ENCODE measurements around the gene HNF1B.
A peak's percentile ranks its signal among the peaks of the same experiment; 100 is the strongest.

Gene HNF1B

DNA sequence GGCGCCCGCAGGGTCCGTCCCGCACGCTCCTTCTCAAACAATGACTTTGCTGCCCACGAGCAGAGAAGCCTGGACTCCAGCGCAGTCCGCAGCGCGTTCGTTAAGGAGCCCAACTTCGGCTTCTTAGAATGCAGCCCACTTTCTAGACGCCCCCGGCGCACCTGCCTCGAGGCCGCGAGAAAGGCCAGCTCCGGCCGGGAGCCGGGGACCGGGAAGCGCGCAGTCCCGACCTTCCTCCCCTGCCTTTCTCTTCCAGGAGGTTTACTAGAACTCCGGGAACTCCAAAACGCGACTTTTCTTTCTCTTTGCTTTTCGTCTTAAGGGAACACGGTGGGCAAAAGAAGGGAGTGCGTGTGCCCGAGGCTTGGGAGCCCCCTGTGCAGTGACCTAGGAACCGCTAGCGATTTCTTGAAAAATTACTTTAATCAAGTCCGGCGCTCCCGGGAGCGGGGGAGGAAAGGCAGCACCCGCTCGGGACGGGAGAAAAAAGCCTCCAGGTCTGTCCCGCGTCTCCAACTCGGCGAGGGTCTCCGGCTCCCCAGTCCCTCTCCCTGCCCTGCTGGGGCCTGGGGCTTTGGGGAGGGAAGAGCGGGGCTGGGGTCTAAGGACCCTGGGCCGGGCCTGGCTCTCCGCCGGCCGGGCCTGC lies 2.6 kb downstream of the HNF1B start:
- peak overlapping the region; percentile 43 for H3K4me3 ChIP-seq (ENCODE audit: low read depth, low read length)
- ChIA-PET CTCF (no interaction called here), POLR2A (no interaction called here)
- TF ChIP-seq, protein P1, sequence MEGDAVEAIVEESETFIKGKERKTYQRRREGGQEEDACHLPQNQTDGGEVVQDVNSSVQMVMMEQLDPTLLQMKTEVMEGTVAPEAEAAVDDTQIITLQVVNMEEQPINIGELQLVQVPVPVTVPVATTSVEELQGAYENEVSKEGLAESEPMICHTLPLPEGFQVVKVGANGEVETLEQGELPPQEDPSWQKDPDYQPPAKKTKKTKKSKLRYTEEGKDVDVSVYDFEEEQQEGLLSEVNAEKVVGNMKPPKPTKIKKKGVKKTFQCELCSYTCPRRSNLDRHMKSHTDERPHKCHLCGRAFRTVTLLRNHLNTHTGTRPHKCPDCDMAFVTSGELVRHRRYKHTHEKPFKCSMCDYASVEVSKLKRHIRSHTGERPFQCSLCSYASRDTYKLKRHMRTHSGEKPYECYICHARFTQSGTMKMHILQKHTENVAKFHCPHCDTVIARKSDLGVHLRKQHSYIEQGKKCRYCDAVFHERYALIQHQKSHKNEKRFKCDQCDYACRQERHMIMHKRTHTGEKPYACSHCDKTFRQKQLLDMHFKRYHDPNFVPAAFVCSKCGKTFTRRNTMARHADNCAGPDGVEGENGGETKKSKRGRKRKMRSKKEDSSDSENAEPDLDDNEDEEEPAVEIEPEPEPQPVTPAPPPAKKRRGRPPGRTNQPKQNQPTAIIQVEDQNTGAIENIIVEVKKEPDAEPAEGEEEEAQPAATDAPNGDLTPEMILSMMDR (IDR thresholded peaks at IDR 0.05; ENCODE audit: insufficient read depth, low read length, missing control alignments), result no peak
- no peak for DNase-seq (ENCODE audit: low read depth, low spot score)

DNA sequence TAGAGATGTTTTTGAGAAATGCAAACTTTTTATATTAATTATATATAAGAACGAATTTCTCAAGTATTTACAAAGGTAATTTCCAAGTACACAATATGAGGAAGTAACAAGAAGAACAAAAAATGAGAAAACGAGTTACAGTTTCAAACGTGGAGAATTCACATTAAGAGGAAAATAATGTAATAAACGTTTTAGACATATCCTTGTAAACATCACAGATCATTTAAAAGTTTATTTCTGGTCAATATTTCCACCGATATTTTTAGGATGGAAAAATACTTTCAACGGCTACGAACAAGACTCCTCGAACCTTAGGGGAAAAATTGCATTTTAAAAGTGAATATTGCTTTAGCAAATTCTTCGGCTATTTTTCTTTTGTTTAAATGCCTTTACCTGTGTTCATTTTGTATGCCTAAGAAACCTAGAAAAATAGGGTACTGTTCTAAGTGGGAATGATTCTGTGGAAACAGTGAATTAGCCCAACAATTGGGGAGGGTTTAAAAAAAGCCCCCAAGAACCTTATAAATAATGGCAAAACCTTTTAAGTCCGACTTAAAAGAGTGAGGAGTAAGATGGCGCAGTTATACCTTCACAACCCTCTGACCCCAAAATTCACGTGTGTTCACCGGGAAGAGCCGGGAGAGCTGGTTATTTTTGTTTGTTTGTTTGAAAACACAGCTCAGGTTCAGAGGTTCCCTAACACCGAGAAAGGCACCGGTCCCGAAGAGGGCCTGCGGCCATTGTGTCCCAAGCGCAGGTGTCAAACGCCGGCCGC lies 3.3 kb downstream of the HNF1B start:
- ChIA-PET POLR2A (no interaction called here), CTCF (no interaction called here)
- no peak for DNase-seq (ENCODE audit: low read depth, low spot score)
- H3K4me3 ChIP-seq (ENCODE audit: low read depth, low read length), result peak overlapping the region; percentile 43
- TF ChIP-seq, protein P1 (IDR thresholded peaks at IDR 0.05; ENCODE audit: insufficient read depth, low read length, missing control alignments), result no peak

DNA sequence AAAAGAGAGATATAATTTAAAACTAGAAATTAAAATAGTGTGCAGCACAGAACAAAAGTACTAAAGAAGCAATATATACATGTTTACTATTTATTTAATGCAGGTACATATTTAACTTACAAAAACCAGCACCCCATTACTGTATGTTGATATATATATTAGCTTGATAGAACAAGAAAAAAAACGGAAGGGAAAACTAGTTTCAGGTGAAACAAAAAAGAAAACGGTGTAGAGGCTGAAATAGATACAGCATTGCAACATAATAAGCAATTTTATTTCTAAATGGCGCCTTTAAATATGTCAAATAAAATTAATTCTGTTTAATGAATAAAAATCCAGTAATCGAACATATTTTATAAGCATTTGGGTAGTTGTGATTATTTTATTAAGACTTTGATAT lies 3.9 kb downstream of the HNF1B start:
- CTCF ChIA-PET, result interaction anchor here (1.0 to 1.5 kb wide), 2 partner anchors 12 to 39 kb away, joined by 3 read pairs; no protein-coding TSS in a partner anchor
- POLR2A ChIA-PET, result no interaction called here
- DNase-seq (ENCODE audit: low read depth, low spot score), result no peak
- no peak overlapping the region for H3K4me3 ChIP-seq (ENCODE audit: low read depth, low read length)
- TF ChIP-seq, protein P1 (IDR thresholded peaks at IDR 0.05; ENCODE audit: insufficient read depth, low read length, missing control alignments), result no peak

DNA sequence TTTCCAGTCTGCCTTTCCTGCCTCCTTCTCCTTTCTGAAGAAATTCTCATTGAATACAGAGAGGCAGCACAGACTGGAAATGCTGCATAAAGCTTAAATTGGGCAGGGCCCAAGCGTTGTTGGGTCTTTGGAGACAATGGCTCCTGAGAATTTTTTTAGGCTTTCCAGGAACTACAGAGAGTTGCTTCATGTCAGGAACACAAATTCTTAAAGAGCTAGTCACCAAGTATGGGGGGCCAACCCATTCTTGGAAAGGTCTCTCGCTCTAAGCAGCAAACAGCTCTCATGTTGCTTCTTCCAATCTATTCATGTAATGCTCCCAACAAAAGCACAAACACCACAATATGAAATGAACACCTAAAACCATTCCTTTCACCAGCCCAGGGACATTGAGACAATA lies 6.9 kb downstream of the HNF1B start:
- ChIA-PET CTCF (interaction anchor here (1.1 to 2.9 kb wide), 6 partner anchors 9 to 90 kb away, joined by 3 to 13 read pairs (median 6); no protein-coding TSS in a partner anchor), POLR2A (no interaction called here)
- no peak overlapping the region for H3K4me3 ChIP-seq (ENCODE audit: low read depth, low read length)
- DNase-seq (ENCODE audit: low read depth, low spot score), result no peak
- TF ChIP-seq, protein P1 (IDR thresholded peaks at IDR 0.05; ENCODE audit: insufficient read depth, low read length, missing control alignments), result no peak

DNA sequence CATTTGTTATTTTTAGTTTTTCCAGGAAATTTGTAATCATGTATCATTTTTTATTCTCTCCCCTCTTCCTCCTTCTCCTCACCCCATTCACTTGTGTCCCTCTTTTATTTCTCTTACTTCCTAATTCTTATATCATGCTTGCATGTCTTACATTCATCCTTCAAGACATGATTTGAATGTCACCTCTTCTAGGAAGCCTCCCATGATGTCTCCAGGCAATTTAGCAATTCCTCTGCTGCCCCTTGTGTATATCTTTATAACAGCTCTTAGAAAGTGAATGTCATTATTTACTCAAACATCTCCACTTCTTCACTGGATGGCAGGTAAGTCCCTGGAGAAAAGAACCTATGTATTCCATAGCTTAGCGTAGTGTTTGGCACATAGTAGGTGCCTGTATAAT lies 7.8 kb downstream of the HNF1B start:
- ChIA-PET CTCF (interaction anchor here (0.7 to 2.9 kb wide), 8 partner anchors 10 to 91 kb away, joined by 3 to 13 read pairs (median 4); no protein-coding TSS in a partner anchor), POLR2A (no interaction called here)
- TF ChIP-seq, protein P1 (IDR thresholded peaks at IDR 0.05; ENCODE audit: insufficient read depth, low read length, missing control alignments), result peak; percentile 4
- H3K4me3 ChIP-seq (ENCODE audit: low read depth, low read length), result no peak overlapping the region
- DNase-seq (ENCODE audit: low read depth, low spot score), result no peak

DNA sequence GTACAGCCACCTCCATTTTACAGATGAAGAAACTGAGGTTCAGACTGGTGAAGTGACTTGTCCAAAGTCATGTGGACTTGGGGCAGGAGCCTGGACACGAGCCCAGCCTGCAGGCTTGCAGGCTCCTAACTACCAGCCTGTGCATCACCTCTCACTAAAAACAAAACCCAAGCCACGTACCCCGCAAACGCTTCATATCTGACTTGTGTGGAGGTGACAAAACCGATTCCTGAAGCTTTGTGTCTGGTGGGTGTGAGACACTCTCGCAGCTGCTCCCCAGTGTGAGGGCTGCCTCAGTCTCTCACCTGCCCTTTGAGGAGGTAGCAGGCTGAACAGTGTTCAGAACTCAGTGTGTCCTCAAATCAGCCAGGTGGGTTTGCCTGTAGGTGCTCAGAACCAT lies 8.4 kb downstream of the HNF1B start:
- ChIA-PET POLR2A (no interaction called here), CTCF (interaction anchor here (1.0 to 2.9 kb wide), 2 partner anchors 19 to 22 kb away, joined by 3 to 13 read pairs; no protein-coding TSS in a partner anchor)
- DNase-seq (ENCODE audit: low read depth, low spot score), result no peak

More for the DNA sequence above, 8.4 kb downstream of the HNF1B start:
- no peak overlapping the region for H3K4me3 ChIP-seq (ENCODE audit: low read depth, low read length)
- TF ChIP-seq, protein P1 (IDR thresholded peaks at IDR 0.05; ENCODE audit: insufficient read depth, low read length, missing control alignments), result no peak
